ENCODE measurements around the gene MYH15. TPM values are rescaled to one million over a fixed set of nuclear protein-coding genes. Genes with fewer than 3 reads are reported as not detected.

Gene MYH15
- total RNA-seq, 4 donors from 2014 or later, result not detected

GRCh38 chr3:108548304-108548703, 37.9 kb upstream of the MYH15 start:
- DNase-seq (ENCODE audit: low spot score), result no peak
- TF ChIP-seq CTCF (IDR thresholded peaks at IDR 0.05), result no peak
- no peak for ATAC-seq (ENCODE audit: low FRiP score)

- DNase-seq (ENCODE audit: low spot score), result no peak
- TF ChIP-seq CTCF (IDR thresholded peaks at IDR 0.05), result no peak
- ATAC-seq (ENCODE audit: low FRiP score), result no peak
Measured at GRCh38 chr3:108546692-108547091, 36.3 kb upstream of the MYH15 start.

- no peak for DNase-seq (ENCODE audit: low spot score)
- TF ChIP-seq CTCF (IDR thresholded peaks at IDR 0.05), result no peak
- no peak for ATAC-seq (ENCODE audit: low FRiP score)
Measured at GRCh38 chr3:108546247-108546646, 35.9 kb upstream of the MYH15 start.

GRCh38 chr3:108538083-108538482, 27.7 kb upstream of the MYH15 start:
- no peak for TF ChIP-seq CTCF (IDR thresholded peaks at IDR 0.05)
- no peak for DNase-seq (ENCODE audit: low spot score)

GRCh38 chr3:108528459-108529252, 18.3 kb upstream of the MYH15 start:
- DNase-seq (ENCODE audit: low spot score) (no peak), ATAC-seq (ENCODE audit: low FRiP score) (no peak)
- no peak for TF ChIP-seq CTCF (IDR thresholded peaks at IDR 0.05)

More at GRCh38 chr3:108538083-108538482, 27.7 kb upstream of the MYH15 start:
- no peak for ATAC-seq (ENCODE audit: low FRiP score)

- DNase-seq (ENCODE audit: low spot score) (no peak), ATAC-seq (ENCODE audit: low FRiP score) (no peak)
- no peak for TF ChIP-seq CTCF (IDR thresholded peaks at IDR 0.05)
Measured at GRCh38 chr3:108527817-108528216, 17.4 kb upstream of the MYH15 start.

GRCh38 chr3:108527109-108527508, 16.7 kb upstream of the MYH15 start:
- DNase-seq (ENCODE audit: low spot score), result no peak
- TF ChIP-seq CTCF (IDR thresholded peaks at IDR 0.05), result no peak
- ATAC-seq (ENCODE audit: low FRiP score), result no peak
